Kidney glomerular epithelial cell (primary cell): ENCODE data around the gene WEE1.

Experiments used
- DNase-seq: peaks from one replicate; lab custom pipeline; 2025; lab: John Stamatoyannopoulos, UW

Gene WEE1

DNA sequence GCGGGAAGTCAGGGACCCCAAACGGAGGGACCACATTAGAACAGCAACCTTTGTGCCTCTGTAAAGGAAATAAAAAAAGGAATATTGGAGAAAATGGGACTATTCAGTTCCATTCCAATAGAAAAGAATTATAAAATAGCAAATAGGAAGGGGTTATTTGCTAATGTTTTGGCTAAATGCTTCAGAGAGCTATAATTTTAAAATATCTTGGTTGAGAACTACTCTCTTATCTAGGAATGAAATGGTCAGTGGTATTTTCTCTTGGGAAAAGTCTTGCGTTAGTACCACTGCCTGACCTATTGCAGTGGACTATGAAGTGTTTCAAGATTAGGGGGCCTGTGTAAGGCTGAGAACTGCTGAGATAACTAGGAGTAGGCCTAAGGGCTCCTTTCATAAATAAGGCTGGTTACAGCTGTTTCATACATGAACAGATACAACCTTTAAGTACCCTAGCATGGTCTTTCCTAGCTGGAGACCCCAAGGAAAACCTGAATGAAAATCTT, 6.9 kb upstream of the WEE1 start:
- peak; percentile 87 for DNase-seq

DNA sequence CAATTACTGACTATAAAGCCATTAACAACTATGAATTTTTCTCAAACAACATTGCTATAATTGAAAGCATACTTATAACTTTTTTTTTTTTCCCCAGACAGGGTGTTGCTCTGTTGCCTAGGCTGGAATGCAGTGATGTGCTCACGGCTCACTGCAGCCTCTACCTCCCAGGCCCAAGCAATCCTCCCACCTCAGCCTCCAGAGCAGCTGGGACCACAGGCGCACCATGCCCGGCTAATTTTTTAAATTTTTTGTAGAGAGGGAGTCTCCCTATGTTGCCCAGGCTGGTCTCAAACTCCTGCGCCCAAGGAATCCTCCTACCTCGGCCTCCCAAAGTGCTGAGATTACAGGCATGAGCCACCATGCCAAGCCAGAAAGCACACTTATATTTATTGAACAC, 6.1 kb upstream of the WEE1 start:
- DNase-seq = no peak

DNA sequence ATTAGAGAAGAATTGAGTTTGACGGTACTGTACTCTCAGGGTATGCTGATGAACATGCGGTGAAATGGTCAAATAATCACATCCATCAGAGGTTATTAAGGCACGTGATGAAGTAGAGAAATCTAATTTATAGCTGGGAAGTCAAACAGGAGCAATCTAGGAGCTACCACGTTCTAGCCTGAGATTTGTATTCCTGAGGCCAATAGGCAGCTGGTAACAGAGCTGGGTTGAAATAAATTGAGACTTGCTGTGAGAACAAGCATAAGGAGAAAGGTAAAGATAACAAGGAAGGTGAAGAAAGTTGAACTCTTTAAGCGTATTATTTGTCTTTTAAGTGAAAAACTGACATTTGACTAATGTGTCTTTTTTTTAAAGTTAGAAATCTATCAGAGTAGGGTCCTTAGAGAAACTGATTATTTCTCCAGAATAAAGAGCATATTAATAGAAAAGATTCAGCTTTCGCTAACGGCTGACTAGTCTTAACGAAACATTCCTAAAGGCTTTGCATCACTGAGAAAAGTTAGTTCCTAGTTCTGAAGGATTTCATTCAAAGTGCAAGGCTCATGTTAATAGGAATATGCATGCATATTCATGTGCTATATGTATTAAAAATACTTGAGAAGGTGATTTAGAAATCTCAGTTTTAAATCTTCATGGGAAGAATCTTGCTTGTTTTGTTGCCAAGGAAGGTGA, 5.2 kb upstream of the WEE1 start:
- DNase-seq = no peak

DNA sequence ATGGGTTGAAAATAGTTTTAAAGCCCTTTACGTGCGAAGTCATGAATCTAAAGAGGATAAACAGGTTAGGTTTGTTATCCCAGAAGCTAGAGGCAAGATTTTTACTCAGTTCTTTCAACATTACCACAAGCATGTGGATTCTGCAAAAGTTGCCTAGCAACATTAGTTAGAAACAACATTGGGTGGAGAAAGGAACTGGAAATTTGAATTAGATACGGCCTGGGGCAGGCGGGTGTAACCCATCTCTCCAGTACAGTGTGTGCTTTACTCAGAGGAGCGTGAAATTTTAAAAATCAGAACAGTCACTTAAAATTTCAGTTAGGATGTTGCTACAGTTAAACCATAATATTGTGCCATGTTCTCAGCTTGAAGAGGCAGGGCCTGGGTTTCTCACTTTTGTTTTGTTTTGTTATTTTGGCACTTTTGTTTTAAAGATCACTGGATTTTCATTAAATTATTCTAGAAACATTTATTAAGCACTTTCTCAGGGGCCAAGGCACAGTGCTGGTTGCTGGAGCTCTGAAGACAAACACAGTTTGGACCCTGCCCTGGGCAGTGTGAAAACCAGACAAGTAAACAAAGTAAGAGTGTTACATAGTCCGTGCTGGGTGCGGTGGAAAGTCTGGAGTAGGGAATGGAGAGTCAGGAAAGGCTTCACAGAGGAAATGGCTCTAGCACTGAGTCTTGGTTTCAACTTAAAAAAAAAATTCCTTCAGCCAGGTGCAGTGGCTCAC, 4.4 kb upstream of the WEE1 start:
- peak; percentile 91 for DNase-seq

DNA sequence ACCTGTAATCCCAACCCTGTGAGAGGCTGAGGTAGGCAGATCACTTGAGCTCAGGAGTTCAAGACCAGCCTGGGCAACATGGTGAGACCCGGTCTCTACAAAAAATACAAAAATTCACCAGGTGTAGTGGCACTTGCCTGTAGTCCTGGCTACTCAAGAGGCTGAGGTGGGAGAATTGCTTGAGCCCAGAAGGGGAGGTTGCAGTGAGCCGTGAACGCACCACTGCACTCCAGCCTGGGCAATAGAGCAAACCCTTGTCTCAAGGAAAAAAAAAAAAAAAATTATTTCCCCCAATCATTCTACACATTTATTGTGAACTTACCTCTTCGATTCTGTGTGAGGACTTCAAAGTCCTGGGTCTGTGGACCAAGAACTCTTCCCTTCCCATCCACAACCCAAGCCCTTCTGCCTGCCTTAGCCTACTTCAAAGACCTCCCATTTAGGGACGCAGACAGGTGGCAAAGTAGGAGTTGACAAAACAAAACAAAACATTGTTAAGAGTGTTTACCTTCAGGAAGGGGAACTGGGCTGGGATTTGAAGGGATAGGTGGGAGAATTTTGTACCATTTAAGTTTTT, 3.8 kb upstream of the WEE1 start:
- DNase-seq = no peak

DNA sequence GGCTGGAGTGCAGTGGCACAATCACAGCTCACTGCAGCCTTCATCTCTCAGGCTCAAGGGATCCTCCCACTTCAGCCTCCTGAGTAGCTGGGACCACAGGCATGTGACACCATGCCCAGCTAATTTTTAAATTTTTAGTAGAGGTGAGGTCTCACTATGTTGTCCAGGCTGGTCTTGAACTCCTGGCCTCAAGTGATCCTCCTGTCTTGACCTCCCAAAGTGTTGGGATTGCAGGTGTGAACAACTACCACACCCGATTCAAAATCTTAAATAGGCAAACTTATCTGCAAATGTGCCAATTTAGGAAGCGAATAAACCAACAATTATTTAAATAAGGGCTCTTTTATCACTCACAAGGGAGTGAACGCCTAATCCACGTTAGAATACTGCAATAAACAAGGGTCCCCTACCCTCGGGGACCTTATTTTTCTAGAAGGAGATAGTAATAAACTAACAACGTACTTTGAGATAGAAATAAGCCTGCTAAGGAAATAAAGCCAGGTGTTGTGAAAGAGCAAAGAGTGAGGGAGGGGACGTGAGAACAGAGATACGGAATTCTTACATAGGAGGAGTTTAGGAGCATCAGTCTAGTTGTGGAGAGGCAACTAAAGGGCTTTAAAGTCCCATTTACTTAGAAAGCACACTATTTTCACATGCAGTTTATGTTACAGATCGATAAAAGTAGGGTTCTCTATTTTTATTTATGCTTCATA, 3.0 kb upstream of the WEE1 start:
- DNase-seq = no peak

DNA sequence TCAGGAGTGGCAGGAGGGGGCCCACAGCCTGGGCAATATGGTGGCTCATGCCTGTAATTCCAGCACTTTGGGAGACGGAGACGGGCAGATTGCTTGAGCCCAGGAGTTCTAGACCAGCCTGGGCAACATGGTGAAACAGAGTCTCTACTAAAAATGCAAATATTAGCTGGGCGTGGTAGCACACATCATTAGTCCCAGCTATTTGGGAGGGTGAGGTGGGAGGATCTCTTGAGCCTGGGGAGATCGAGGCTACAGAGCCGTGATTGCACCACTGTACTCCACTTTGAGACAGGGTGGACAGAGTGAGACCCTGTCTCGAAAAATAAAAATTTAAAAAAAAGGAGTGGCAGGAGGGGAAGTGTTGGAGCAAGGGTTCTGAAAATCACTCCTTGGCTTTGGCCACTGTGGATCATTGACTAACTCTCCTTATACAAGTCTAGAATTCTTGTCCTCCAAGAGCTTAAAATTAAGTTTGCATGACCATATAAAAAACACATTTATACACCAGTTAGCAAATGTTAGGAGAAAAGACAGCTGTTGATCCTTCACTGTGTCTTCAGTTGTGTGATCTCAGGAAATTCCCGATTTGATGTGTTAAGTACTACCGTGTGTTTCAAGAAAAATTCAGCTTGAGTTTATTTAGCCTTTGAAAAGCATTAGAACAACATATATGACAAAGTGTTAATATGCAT, 2.3 kb upstream of the WEE1 start:
- DNase-seq = no peak

DNA sequence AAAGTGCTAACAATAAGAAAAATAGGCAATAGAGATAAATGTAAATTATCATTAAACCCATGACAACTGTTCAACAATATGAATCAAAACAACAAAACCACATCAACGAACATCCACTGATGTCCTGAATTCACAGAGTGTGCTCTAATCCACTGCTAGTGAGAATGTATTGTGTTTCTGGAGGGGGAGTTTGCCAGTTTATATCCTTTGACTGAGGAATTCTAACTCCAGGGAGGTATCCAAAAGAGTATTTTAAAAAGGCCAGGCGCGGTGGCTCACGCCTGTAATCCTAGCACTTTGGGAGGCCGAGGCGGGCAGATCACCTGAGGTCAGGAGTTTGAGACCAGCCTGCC, 1.7 kb upstream of the WEE1 start:
- no peak for DNase-seq

DNA sequence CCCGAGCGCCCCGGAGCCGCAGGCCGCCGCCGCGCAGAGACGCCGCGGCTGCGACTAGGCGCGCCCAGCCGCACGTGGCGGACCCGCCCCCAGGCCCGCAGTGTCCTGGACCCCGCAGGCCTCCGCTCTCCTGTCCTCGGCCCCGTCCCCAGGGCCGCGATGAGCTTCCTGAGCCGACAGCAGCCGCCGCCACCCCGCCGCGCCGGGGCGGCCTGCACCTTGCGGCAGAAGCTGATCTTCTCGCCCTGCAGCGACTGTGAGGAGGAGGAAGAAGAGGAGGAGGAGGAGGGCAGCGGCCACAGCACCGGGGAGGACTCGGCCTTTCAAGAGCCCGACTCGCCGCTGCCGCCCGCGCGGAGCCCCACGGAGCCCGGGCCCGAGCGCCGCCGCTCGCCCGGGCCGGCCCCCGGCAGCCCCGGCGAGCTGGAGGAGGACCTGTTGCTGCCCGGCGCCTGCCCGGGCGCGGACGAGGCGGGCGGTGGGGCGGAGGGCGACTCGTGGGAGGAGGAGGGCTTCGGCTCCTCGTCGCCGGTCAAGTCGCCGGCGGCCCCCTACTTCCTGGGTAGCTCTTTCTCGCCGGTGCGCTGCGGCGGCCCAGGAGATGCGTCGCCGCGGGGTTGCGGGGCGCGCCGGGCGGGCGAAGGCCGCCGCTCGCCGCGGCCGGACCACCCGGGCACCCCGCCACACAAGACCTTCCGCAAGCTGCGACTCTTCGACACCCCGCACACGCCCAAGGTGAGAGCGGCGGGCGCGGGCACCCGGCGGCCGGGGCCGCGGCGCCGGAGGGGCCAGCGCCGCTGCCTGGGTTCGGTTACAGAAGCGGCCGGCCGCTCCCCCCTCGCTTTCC, 528 bp downstream of the WEE1 start:
- no peak for DNase-seq

DNA sequence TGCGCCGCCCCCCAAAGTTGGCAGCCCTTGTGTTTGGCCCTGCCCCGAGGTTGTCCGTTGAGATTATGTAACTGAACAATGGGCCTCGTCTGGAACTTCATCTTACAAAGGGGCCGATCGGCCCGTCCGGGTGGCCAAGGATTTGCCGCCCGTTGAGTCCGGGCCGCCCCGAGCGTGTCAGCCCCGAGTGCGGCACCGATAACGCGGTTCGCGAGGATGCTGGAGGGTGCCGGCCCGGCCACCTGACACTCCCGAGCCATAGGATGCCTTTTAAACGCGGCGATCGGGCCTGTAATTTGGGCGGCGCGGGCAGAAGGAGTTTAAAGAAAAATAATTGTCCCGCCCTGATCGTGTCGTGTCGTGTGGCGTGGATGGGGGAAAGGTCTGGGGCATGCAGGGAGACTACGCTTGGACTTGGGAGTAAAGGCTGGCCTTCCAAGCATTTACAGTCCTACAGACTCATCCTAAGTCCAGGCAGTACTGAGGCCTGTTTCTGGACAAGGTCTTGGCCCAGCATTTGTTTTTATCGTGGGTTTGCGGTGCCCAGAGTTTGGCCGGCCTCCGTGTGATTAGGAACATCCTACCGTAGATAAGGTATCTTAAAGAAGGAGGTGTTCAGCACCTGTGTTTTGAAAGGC, 1.3 kb downstream of the WEE1 start:
- no peak for DNase-seq

DNA sequence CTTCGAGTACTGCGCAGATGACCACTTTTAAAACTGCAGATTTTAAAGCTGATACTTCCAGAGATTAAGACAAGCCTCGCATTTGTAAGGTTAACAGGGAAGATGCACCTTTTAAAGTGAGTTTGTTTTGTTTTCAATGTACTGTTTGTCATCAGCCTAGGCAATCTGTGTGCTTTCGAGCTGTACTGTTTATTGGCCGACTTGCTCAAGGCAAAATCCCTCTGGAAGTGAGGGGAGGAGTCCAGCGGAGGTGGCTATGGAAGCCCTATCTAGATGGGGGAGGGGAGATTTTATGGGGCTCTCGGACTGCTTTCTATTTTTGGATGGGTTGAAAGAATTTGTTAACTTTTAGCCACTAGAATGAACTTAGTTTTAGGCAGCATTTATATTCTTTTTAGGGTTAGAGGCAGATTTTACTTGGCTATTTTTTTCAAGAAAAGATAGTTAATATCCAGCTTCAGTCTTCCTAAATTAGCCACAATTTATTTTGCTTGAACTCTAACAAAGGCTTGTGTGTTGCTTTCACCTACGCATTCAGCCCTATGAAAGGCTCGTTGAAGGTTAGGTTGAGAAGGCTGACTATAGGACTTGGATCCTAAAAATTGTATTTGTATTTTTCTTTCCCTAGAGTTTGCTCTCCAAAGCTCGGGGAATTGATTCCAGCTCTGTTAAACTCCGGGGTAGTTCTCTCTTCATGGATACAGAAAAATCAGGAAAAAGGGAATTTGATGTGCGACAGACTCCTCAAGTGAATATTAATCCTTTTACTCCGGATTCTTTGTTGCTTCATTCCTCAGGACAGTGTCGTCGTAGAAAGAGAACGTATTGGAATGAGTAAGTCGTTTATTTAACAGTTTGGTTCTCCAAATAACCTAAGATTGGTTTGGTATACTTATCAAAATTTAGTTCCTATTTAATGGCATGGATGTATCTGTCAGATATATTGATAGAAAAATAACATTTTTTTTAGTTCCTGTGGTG, 2.1 kb downstream of the WEE1 start:
- DNase-seq = peak; percentile 91

DNA sequence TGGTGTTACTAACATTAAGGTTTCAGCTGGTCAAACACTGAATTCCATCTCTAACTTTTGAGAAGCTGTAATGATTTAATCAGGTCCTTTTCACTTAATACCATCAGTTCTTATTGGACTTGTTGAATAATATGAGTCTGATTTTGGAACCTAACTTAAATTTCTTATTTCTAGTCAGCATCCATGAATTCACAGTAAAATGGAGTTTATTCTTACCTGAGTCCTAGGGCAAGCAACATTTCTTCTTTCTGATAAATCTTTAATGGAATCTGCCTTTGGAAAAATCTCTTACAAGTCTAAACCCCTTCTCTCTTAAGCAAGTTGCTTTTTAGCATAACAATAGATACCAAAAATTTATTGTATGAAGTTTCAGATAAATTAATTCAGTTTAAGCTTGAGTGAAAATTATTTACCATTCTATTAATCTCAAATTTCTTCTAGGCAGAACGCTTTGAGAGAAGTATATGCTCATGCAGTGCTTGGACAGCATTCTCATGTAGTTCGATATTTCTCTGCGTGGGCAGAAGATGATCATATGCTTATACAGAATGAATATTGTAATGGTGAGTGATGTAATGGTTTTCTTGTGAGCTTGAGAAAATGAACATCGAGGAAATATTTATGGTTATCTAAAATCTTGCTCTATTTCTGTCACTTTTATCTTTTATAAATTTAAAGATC, 3.4 kb downstream of the WEE1 start:
- DNase-seq = no peak

DNA sequence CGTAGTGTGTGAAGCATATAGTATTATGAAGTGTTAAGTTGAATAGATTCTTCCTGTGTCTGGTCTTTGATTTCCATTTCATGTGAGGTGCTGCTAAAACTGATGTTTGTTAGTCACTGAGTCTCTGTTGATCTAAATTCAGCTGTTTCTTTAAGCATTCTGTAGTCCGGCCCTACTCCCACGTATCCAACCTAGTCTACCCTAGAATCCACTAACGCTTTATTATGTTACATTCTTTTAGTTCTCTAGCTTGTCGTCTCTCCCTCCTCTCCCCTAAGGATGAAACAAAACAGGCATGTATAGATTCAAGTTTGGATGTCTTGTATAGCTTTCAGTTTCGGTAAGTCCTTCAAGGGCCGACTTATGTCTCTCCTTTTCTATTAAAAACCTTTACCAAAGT, 4.1 kb downstream of the WEE1 start:
- peak; percentile 80 for DNase-seq

DNA sequence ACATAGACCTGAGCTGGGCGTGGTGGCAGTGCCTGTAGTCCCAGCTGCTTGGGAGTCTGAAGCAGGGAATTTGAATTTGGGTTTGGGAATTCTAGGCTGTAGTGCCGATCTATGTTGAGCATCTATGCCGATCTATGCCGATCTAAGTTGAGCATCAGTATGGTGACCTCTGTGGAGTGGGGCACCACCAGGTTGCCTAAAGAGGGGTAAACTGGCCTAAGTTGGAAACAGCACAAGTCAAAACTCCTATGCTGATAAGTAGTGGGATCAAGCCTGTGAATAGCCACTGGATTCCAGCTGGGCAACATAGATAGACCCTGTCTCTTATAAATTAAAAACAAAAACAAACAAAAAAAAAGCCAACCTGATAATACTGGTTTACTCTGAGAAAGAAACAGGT, 7.4 kb downstream of the WEE1 start:
- DNase-seq = no peak

DNA sequence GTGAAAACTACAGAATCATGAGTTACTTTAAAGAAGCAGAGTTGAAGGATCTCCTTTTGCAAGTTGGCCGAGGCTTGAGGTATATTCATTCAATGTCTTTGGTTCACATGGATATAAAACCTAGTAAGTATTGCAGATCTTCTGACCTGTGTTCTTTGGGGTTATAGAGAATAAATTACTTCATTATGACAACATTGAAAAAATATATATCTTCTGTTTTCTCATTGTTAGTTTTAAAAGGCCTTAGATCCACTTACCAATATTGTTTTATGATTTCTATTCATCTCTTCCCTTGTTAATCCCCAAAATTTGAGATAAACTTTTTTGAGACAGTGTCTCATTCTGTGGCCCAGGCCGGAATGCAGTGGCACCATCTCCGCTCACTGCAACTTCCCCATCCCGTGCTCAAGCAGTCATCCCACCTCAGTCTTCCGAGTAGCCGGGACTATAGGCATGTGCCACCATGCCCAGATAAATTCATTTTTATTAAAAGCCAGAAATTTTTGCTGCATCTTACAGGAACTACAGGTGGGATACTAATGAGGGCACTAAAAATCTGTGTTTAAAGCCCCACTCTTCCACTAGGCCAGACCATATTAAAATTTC, 8.2 kb downstream of the WEE1 start:
- DNase-seq = no peak

DNA sequence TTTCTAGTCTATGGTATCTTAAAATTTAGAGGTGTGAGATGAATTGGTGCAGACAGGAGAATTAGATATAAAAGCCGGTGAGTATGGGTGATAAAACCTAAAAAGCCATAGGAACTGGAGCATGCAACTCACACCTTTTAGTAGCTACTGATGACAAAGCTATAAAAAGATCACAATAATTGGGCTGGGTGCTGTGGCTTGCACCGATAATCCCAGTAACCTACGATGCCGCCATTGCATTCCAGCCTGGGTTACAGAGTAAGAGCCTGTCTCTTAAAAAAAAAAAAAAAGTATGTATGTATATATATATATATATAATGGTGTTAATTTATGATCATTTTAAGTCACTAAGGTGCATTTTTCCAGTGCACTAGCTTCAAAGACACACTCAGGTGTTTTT, 17.2 kb downstream of the WEE1 start:
- no peak for DNase-seq

DNA sequence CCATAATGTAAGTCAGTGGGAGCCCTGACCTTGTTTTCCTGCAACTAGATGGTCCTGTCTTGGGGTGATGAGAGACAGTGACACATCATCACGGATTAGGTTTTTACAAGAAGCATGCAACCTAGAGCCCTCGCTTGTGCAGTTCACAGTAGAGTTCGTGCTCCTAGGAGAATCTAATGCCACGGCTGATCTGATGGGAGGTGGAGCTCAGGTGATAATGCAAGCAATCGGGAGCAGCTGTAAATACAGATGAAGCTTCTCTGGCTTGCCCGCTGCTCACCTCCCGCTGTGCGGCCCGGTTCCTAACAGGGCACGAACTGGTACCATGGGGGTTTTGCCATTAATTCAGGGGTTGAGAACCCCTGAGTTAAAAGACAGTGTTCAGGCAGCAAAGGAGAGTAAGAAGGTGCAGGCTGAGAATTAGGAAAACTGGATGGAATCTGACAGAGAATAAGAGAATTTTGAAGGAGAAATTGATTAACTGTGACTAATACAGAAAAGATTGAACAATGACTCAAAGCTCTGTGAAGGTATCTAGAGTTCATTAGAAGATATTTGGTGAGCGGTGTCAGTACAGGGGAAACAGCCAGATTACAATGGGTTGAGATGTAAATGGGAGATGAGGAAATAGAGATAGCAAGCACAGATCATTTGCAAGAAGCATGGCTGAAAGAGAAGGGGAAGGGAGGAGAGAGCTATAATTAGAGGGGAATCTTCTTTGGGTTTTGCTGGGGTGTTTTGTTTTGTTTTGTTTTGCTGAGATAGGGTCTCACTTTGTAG, 21.0 kb downstream of the WEE1 start:
- DNase-seq = no peak
